ENCODE results near the gene PEX16.

The PEX16 gene

DNA sequence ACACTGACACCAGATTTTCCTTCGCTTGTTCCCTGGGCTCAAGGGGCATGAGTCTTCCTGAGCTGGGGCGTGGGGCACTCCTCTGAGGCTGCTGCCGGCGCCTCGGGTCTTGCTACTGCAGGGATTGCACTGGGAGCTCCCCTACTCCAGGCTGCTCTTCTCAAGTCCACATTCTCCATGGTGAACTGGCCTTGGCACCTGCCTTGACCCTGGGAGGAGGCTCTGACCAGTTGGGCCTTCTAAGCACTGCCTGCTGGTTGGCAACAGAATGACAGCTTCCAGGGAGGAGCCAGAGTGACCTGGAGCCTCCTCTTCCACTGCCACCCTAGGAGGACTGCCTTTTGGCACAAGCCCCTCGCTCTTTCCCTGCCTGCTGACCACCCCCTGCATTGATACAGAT lies 20.1 kb downstream of the PEX16 start:
- DNase-seq: no peak

DNA sequence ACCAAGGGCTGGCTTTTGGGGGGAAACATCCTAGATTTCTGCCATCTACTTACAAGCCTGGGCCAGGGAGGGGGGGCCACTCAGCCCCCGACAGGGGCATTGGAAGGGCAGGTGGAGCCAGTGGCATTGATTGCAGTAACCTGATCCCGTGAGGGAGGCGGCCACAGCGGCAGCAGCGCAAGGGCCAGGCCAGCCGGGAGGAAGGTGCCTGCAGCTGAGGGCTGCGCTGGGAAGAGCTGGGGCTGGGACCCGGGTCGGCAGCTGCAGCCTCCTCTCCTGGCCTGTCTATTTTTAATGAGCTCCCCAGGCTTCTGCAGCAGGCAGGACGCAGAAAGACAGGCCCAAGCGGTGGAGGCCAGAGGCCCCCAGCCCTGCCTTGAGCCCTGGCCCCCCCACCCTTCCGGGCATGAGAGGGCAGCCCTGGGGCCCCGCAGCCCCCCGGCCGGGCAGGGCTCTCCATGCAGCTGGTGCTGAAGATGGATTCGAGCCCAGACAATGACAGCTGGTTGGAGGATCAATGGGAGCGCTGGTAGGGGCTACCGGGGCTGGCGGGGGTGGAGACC lies 21.2 kb downstream of the PEX16 start:
- DNase-seq: no peak

DNA sequence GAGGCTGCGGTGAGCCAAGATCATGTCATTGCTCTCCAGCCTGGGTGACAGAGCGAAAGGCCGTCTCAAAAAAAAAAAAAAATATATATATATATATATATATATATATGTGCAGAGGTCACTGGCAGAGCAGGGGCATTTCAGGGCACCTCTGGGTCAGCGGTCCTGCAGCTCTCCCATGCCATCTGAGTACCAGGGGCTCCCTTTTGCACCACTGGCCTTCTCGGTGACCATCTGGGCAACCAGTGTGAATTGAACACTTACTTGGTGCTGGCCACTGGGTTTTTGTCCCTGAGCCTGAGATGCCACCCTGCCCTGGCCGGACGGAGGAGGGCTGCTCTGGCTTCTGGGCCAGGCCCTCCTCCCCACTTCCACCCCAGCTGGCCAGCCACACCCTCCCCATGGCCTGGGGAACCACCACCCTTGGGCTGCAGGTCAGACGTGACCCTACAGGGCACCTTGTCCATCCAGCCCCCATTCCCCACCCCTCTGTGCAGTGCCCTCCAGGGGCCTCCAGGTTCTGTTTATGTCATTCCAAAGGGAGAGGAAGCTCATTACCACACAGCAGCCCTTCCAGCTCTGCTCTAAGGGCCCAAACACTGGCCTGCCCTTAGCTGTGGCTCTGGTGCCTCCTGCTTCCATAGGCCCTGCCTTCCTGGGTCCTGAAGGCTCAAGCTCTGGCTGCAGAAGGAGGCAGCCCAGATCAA lies 22.0 kb downstream of the PEX16 start:
- no peak for DNase-seq

DNA sequence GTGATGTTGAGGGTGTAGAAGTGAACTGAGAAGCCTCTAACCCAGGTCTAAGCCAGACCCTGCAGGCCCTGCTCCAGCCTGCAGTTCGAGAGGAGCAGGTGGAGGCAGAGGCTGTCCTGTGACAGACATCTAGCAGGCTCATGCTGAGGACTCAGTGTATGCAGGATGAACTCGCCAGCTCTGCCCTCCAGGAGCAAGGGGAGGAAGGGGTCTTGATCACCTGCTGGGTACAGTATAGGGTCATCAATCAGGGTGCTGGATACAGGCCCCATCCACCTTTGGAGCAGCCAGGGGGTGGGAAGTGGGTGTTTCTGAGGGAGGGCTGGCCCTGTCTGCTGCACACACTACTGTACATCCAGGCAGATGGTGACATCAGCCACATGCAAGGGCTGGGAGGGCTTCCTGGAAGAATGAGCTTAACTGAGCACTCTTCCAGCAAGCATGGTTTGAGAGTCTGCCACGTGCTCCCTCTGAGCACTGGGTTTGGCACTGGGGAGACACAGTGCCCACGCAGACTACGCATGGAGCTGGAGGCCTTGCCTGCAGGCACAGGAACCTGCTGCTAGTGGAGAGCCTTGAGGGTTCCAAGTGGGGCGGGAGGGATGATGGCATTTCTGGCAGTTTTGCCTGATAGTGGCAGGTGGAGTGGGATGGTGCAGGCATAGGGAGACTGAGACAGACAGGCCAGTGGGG lies 23.0 kb downstream of the PEX16 start:
- DNase-seq: no peak

DNA sequence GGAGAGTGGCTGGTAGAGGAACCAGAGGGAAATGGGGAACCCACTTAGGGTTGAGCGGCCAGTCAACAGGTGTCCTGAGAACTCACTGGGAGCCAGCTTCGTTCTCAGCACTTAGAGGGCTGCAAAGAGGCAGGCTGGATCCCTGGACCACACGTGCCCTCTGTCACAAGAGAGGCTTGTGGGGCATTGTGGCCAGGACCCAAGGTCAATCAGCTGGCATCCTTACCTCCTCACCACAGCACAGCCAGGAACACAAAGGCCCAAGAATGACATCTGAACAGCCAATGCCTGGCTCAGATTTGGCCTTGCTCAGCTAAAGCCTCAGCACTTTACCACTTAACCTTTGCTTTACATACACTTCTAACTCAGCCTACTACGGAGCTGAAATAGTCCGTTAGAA lies 24.8 kb downstream of the PEX16 start:
- no peak for DNase-seq

DNA sequence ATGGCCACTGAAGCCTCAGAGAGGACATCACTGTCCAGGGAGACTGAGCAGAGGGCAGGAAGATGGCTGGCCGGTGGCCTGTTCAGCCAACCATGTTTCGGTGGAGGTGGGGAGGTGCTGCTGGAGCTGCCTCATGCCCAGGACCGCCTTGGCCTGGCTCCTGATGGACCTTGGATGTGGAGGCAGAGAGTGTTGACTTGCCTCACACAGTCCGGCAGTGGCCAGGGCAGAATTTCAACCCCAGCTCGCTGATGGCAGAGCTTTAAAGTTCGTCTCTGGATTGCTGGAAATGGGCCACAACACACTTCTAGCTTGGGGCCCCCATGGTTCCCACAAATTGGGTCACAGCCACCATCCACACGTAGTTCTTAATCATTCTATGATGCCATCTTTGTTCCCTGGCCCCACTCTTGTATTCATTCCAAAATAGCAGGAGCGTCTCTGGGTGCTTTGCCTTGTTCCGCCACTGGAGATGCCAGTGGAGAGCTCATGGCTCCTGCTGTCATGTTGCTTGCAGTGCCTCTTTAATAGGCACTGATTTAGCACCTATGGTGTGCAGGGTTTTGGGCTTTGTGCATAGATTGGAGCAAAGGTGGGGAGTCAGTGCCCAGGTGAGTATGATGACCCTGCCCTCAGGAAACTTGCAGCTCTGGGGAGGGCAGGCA lies 26.7 kb downstream of the PEX16 start:
- DNase-seq: no peak

DNA sequence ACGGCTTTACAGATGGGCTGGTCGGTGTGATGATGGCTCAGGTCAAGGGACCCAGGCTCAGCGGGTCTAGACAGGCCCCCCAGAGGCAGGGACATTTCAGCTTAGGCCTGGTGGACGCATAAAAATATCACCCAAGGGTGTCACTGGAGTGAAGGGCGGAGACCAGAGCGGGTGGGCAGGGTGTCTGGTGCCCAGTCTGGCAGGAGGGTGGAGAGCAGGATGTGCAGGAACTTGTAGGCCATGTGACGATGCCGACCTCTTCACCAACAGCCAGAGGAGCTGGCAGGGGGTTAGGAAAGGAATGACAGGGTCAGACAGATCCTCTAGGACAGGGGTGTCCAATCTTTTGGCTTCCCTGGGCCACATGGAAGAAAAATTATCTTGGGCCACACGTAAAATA lies 27.7 kb downstream of the PEX16 start:
- DNase-seq: no peak

DNA sequence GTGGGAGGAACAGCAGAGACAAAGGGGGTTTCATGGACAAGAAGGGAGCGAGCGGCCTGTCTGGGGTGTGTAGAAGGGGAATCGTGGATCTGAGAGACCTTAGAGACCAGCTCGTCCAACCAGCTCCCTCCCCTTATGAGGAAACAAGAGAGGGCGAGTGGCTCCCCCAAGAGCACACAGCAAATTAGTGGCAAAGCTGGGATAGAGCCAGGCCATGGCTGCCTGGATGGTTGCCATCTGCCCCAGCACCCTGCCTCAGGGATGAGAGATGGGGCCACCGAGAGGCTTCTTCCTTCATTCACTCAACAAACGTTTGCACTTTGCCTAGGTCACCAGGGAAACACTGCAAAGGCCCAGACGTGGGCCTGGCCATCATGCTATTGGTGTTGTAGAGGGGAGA lies 28.1 kb downstream of the PEX16 start:
- no peak for DNase-seq

DNA sequence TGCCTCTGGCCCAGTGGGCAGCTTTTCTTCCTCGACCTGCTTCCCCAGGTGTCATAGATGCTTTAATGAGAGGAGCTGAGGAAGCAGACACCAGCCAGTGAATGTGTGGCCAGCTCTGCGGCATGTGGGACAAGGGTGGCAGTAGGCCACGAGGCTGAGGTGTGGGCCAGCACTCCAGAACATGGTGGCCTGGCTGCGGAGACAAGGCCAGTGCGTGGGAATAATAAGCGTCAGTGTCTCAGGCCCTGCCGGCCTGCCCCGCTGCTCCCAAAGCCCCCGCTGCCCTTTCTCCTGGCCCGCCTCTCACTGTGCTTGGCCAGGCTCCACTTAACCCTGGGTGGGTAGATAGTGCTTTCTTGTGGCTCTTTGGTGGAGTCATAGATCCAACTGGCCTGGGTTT lies 30.1 kb downstream of the PEX16 start:
- no peak for DNase-seq

DNA sequence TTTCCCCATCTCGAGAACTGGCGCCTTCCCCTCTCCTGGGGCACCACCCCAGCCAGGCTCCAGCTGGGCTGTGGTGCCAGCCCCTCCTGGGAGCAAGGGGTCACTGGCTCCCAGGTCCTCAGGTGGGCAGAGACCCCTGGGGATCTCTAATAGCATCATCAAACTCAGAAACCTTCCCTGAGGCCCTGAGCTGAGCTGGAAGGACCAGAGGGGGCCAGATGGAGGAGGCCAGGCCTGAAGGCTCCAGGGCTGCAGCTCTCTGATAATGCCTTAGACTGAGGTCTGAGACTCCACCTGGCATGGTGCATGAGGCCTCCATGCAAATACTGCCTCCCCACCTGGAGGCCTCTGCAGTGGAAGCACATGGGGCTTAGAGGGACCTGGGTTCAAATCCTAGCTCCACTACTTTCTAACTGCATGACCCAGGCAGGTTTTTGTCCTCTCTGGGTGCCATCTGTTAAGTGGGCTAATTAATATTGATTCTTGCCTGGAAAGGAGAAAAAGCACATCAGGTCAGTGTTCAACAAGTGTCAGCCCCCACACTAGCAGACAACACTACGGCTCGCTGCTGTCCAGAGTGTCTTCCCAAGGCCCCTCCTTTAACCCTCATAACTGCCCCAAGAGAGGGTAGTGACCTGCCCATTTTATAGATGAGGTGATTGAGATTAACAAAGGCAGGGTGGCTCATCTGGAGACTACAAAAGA lies 30.7 kb downstream of the PEX16 start:
- DNase-seq: no peak

DNA sequence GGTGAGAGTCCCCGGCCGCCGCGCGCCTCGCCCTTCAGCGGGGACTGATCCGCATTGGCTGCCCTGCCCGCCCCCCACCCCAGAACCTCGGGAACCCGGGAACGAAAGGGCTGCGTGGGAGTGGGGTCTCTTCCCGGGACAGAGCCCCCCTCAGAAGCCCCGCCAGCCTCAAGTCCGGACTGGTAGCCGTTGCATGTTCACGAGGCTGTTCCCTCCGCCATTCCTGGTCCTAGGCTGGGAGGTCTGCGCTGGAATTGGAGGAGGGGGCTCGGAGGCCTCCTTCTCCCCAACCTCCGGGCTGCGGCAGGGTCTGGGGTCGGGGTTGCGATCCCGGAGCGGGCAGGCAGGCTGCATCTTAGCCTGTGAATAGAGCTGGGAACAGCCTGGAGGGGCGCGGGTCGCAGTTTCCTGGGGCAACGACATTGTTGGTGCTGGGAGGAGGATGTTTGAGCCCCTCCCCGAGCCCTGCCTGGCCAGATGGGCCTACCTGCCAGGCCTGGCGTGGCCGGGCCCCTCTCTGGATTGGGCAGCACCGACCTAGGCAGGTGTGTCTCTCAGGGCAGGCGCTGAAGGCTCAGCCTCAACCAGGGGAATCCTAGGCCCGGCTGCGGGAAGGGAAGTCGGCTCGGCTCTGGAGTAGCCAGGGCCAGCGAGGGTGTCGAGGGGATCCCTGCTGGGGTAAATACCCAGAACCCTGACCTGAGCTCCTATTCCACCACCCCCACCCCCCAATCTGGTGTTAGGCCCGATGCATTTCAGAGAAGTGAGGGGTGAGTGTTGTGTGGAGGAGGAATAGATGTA lies 31.6 kb downstream of the PEX16 start:
- DNase-seq: no peak

DNA sequence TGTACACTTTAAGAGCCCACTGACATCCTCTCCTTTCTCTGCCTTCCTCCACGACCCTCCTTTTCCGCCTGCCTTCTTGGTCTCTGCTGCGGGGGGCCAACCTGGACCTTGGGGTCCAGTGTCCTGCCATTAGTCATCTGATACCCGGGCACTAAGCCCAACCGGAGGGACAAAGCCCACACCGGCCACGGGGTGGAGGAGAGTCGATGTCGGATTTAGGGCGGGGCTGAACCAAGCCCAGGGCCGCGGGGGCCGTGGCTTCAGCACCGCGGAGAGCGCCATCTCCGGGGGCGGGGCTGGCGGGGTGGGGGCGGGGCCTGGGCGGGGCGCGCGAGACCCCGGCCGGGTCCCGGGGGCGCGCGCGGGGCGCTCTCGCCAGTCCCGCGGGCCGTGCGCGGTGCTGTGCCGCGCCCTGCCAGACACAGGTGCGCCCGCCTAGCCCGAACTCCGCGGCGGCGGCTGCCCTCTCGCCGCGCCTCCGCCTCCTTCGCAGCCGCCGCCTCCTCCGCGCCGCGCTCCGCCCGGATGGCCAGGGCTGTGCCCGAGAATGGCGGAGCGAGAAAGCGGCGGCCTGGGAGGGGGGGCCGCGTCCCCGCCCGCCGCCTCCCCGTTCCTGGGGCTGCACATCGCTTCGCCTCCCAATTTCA lies 32.3 kb downstream of the PEX16 start, which contains the start of gene MAPK8IP1:
TSS of gene MAPK8IP1 (plus strand) at position 378 of the 647 bp plus-strand sequence. CDS start at position 548, 170 bp downstream.
- DNase-seq: peak; percentile 21 to 56

DNA sequence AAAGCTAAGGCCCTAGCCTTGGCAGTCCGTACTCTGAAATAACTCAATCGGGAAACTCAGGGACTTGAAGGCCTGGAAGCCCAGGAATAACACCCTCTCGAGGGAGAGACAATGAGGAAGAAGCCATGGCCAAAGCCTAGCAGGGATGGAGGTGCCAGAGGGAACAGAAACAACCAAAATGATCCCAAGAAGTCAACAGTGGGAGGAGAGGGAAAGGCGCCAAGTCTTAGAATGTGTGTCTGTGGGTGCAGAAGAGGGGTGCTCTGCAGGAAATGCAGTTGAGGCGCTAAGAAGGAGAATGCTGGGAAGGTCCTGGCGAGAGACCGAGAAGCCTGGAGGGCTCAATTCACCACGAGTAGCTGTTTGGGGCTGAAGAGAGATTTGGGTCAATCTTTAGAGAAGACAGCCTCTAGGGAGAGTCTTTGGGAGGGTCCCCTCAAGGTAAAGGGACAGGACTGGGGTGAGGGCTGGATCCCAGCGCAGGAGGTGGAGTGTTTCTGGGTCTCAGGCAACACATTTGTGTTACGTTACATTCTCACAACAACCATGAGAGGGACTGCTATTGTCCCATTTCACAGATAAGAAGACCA lies 33.0 kb downstream of the PEX16 start:
- no peak for DNase-seq

DNA sequence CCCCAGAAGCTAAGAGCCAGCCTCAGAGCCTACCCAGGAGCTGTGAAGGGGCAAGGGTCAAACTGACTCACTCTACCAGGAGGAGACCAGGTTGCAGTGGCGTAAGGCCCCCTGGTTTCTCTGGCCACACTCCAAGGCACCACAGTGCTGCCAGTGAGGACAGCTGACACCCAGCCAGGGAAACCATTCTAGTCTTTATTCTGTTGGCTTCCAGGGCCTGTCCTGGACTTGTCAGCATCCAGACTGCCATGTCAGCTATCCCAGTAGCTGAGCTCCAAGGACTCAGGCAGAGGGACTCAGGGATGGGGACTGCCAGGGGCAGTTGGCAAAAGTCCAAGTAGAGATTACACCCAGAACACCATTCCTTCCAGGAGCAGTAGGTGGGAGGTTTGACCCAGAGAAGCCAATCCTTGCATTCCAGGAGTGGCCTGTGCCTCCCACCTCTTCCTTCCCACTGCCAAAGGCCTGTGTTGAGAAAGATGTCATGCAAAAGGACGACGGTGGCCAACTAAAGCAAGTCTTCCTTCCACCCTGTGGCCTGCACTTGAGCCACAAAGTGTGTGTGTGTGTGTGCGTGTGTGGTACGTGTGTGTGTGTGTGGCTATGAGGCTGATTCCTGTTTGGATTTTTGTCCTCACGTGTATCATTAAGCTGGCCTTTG lies 35.8 kb downstream of the PEX16 start:
- DNase-seq: no peak

DNA sequence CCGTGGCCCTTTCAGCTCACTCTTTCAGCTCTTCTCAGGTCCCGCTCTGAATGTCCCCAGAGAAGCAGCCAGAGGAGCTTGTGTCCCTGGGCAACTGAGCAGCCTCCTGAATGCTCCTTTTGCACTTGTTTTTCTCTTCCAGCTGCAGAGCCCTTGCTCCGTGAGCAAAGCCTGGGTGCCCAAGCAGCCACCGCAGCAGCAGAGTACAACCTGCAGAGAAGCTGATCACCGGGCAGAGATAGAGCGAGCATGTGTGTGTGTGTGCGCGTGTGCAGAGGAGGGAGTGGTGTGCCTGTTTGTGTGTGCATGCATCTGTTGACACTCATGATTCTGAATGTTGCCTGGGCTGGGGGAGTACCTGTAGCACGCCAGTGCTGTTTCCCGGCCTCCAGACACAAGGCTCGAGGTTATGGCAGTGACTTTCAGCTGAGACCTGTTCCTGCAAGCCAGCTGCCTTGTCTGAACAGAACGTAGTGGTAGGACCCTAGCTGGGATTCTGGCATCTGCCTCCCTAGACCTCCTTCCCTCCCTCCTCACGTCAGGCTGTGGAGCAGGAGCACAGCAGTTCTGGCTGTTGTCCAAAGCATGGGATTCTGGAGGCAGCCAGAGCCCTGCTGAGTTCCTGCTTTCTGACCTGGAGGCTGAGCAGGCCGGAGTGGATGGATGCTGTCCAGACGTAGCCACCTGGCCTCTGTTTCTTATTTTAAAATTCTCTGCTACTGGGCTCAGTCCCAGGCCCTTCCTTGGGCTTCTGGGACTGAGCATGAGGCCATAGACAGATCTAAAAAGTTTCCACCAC lies 36.7 kb downstream of the PEX16 start:
- no peak for DNase-seq

DNA sequence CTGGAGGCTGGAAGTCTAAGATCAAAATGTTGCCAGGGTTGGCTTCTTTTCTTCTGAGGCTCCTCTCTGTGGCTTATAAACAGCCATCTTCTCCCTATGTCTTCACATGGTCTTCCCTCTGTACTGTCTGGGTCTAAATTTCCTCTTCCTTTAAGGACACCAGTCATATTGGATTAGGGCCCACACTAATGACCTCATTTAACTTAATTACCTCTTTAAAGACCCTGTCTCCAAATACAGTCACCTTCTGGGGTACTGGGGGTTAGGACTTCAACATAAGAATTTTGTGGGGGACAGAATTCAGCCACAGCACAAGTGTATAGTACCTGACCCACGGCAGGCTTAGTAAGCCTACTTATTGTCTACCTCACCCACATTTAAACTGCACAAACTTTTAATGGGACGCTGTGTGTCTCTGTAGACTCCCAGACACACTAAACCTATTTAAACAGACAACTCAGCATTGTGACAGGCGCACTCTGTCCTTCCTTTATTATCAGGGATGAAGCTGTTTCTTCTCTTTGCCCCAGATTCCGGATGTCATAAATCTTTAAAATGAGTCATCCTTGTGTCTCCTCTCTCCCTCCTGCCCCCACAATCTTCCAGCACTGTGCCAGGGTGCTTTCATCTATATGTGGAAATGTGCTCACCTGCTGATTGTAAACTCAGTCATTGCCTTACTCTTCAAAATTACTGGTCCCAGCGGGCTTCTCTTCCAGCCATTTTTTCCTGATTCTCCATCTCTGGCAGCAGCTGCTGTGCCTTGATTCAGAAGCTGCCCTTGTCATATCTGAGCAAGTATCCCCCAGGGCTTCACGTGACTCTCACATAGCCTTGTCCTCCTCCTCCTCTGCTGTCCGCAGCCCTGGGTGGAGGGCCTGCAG lies 37.6 kb downstream of the PEX16 start:
- DNase-seq: no peak

DNA sequence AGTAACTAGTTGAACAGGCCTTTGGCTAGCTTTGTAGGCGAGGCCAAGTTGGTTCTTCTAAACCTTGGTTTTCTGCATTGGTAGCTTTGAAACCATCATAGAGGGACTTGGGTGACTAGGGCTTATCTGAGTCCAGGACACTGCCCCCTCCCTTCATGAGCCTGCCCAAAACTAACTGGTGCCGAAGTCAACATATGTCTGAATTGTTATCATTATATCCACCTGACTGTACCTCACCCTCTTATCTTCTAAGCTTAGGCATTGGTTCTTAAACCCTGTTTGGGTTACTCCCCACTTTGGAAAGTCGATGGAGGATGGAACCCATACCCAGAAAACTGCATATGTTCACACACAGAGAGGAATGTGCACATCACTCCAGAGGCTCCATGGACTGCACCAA lies 39.8 kb downstream of the PEX16 start:
- no peak for DNase-seq

DNA sequence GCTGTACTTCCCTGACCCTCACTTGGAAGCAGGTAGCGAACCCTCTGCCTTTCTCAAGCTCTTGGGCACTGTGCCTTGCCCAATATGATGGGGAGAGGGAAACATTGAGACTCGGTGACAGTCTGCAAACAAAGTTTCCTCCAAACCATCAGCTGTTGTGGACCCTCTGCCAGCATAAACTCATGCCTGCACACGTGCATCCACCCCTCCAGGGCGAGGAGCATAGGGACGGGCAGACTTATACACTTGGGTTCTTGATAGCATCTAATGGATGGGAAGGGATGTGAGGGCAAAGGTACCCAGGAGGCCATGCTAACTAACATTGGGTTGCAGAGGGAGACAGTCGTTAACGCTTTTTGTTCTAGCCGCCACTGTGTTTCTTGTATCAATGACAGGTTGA lies 40.5 kb downstream of the PEX16 start:
- no peak for DNase-seq

DNA sequence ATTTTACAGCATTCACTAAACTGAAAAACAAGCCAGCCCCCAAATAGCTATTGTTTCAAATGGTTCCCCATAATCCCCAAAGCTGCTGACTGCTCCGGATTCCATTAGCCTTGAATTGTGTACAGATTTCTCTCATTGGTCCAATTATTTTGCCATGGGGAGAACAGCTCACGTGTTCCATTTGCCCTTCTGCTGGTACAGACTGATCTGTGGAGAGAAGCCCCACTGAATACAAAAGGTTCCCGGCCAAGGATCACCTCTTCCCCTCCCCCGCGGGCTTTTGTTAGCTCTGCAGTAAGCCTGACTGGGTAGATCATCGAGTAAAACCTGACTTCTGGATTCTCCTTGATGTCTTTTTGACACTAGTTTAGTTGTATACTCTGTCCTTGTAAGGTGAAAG lies 41.3 kb downstream of the PEX16 start:
- DNase-seq: no peak
